HepG2 (cell line): ENCODE data around the gene EHBP1. TPM values are rescaled to one million over a fixed set of nuclear protein-coding genes. Genes with fewer than 3 reads are reported as not detected.

ENCODE experiments used
- ATAC-seq: fragments of 200-7000 bp; cut with Tn5 transposase; 3 replicates; pipeline ENCODE4 v1.9.1; 2020; ENCODE audit warnings: mild to moderate bottlenecking, moderate library complexity
- BruUV-seq: library from RNA; stranded (reverse); fragments of 400-500 nt; replicated peaks from 2 replicates; lab custom pipeline; 2021; lab: Mats Ljungman, UMichigan
- CTCF ChIA-PET: fragments of 300-600 bp; formaldehyde crosslinking; extraction: SDS; loops from one replicate; lab custom pipeline; 2021; ENCODE audit warnings: low total read pairs, inconsistent platforms, low intra/inter-chr PET ratio; lab: Yijun Ruan, JAX
- POLR2A ChIA-PET: fragments of 350-600 bp; sonication (Branson Sonifier 250); formaldehyde crosslinking; loops from one replicate; lab custom pipeline; 2020; ENCODE audit warnings: antibody characterized with exemption, inconsistent platforms; lab: Yijun Ruan, JAX
- DNase-seq: peaks from one replicate; pipeline ENCODE4 v3.0.0-alpha.2; 2015; ENCODE audit warnings: low spot score
- FAIRE-seq: peaks from 3 replicates; lab custom pipeline; 2011; peaks lifted over from hg19 to GRCh38; lab: Jason Lieb, UNC
- H2AFZ ChIP-seq: one replicate; pipeline ENCODE4 v1.6.1; 2011; ENCODE audit warnings: low read length, inconsistent platforms
- H3K27ac ChIP-seq: fragments of 300-600 bp; 3 replicates; pipeline ENCODE4 v1.8.0; 2011; ENCODE audit warnings: mixed run types, mild to moderate bottlenecking, mixed read lengths, low read length, inconsistent platforms; ENCODE audit not compliant: insufficient read depth; ENCODE audit errors: extremely low read length
- H3K27me3 ChIP-seq, 2 experiments: fragments of 200-600 bp in 1 of 2; 2 replicates in 1 of 2; 3 replicates in 1 of 2; pipeline versions ENCODE4 v1.6.0 to v1.8.0; 2011; ENCODE audit warnings: low read length in 2 of 2, mild to moderate bottlenecking in 2 of 2, moderate library complexity in 2 of 2, inconsistent platforms in 1 of 2; ENCODE audit not compliant: insufficient read depth in 2 of 2, control insufficient read depth in 1 of 2
- H3K36me3 ChIP-seq, 2 experiments: fragments of 200-600 bp in 1 of 2; replicated peaks in 1 of 2; 2 replicates in 1 of 2; 3 replicates in 1 of 2; pipeline versions ENCODE4 v1.5.1 to v1.8.0; 2011; ENCODE audit warnings: low read length in 2 of 2, inconsistent platforms in 1 of 2; ENCODE audit not compliant: insufficient read depth in 2 of 2, control insufficient read depth in 1 of 2
- H3K4me1 ChIP-seq: 2 replicates; pipeline ENCODE4 v1.5.1; 2012; ENCODE audit warnings: low read length, inconsistent platforms; ENCODE audit not compliant: insufficient read depth
- H3K4me2 ChIP-seq: 2 replicates; pipeline ENCODE4 v1.6.0; 2011; ENCODE audit warnings: low read depth, low read length, inconsistent platforms
- H3K4me3 ChIP-seq, 3 experiments: fragments of 200-600 bp in 1 of 3; sonication (generic), shearing (Covaris generic) in 1 of 3; replicated peaks in 1 of 3; 2 replicates each; pipeline ENCODE4 v1.5.1; 2011 to 2016; ENCODE audit warnings: low read length in 3 of 3, inconsistent platforms in 2 of 3, low read depth in 2 of 3, mild to moderate bottlenecking in 2 of 3, control low read depth in 1 of 3, mixed read lengths in 1 of 3; ENCODE audit not compliant: insufficient read depth in 1 of 3
- H3K79me2 ChIP-seq: one replicate; pipeline ENCODE4 v1.6.1; 2011; ENCODE audit warnings: low read length, inconsistent platforms; ENCODE audit not compliant: insufficient read depth
- H3K9ac ChIP-seq: 2 replicates; pipeline ENCODE4 v1.6.0; 2011; ENCODE audit warnings: mild to moderate bottlenecking, low read depth, low read length, inconsistent platforms; ENCODE audit not compliant: insufficient read depth
- H3K9me3 ChIP-seq: 2 replicates; pipeline ENCODE4 v1.5.1; 2012; ENCODE audit warnings: mild to moderate bottlenecking, low read length
- H4K20me1 ChIP-seq: 2 replicates; pipeline ENCODE4 v1.6.0; 2011; ENCODE audit warnings: inconsistent platforms, mild to moderate bottlenecking, low read length, moderate library complexity; ENCODE audit not compliant: insufficient read depth
- AGO2 ChIP-seq: fragments of 200-400 bp; formaldehyde crosslinking; optimal IDR thresholded peaks from 2 replicates; pipeline ENCODE3; 2017; ENCODE audit warnings: mild to moderate bottlenecking, low read depth, low read length, moderate library complexity
- HOXA3 ChIP-seq: sonication (generic); formaldehyde crosslinking; IDR thresholded peaks from 2 replicates; pipeline ENCODE4 v1.5.0; 2020; ENCODE audit warnings: missing genetic modification reagents
- RBFOX2 ChIP-seq: fragments of 200-400 bp; formaldehyde crosslinking; IDR thresholded peaks from 2 replicates; pipeline ENCODE4 v1.6.1; 2017; ENCODE audit warnings: low read depth, mild to moderate bottlenecking, low read length
- SIN3B ChIP-seq: fragments of 150-350 bp; IDR thresholded peaks from 2 replicates; pipeline ENCODE4 v1.6.1; 2014; ENCODE audit warnings: low read length
- ZBTB33 ChIP-seq: sonication (generic); formaldehyde crosslinking; IDR thresholded peaks from 2 replicates; pipeline ENCODE4 v1.4.0; 2020; ENCODE audit warnings: missing genetic modification reagents
- ZBTB8A ChIP-seq: sonication (generic); formaldehyde crosslinking; IDR thresholded peaks from 2 replicates; pipeline ENCODE4 v1.4.0; 2020; ENCODE audit warnings: mild to moderate bottlenecking, low read depth, missing genetic modification reagents, borderline replicate concordance
- ZMYM4 ChIP-seq: sonication (generic); formaldehyde crosslinking; IDR thresholded peaks from 2 replicates; pipeline ENCODE4 v1.8.1; 2023; ENCODE audit warnings: mild to moderate bottlenecking, missing genetic modification reagents
- ZNF296 ChIP-seq: sonication (generic); formaldehyde crosslinking; conservative IDR thresholded peaks from 2 replicates; pipeline ENCODE4 v1.5.0; 2020; ENCODE audit warnings: mild to moderate bottlenecking, missing genetic modification reagents
- WGBS: methylation state at CpG from one replicate; pipeline ENCODE4 v1.1.6; 2017; ENCODE audit warnings: low lambda C conversion rate; 5-methylcytosine and 5-hydroxymethylcytosine counted together
- in situ Hi-C: cut with HindIII; loops from 2 replicates; pipeline ENCODE4 v1.10.0; 2017; ENCODE audit warnings: low pct_unique_long_range_greater_than_20kb; ENCODE audit not compliant: extremely low pct_ligation_motif_present
- intact Hi-C: fragments of 100-400 bp; cut with micrococcal nuclease; formaldehyde crosslinking; loops from one replicate; pipeline ENCODE4 v1.10.0; 2022; ENCODE audit not compliant: unreplicated experiment
- polyA plus RNA-seq, 8 experiments: library from polyadenylated mRNA; depleted of rRNA in 3 of 8; stranded (reverse) in 7 of 8; unstranded in 1 of 8; fragments of >200 nt; fragmentation: Illumina TruSeq in 4 of 8; extraction: Trizol in 4 of 8; gene quantifications; 2 replicates each; pipeline versions ENCODE4 v1.2.1 to v1.2.3, GENCODE V29; 2011 to 2016; ENCODE audit warnings: low read depth in 4 of 8, missing spikeins in 1 of 8, mixed read lengths in 1 of 8; ENCODE audit not compliant: insufficient read depth in 1 of 8
- total RNA-seq, 5 experiments: library from RNA; depleted of rRNA; stranded (reverse); fragments of >200 nt; fragmentation: Illumina TruSeq; extraction: Trizol; gene quantifications; 2 replicates each; pipeline ENCODE4 v1.2.3, GENCODE V29; 2016; ENCODE audit warnings: low read depth in 1 of 5
- TF ChIP-seq, protein P1 (sequence below): sonication (generic); formaldehyde crosslinking; IDR thresholded peaks from 2 replicates; pipeline ENCODE4 v1.4.0; 2020; ENCODE audit warnings: low read depth, mild to moderate bottlenecking, missing genetic modification reagents

The EHBP1 gene
- total and polyA plus RNA-seq, 2 of the 13 experiments (the other 11 are each of a cell fraction or from before 2014, with no cell fraction given), result 93.5 to 146 TPM

DNA sequence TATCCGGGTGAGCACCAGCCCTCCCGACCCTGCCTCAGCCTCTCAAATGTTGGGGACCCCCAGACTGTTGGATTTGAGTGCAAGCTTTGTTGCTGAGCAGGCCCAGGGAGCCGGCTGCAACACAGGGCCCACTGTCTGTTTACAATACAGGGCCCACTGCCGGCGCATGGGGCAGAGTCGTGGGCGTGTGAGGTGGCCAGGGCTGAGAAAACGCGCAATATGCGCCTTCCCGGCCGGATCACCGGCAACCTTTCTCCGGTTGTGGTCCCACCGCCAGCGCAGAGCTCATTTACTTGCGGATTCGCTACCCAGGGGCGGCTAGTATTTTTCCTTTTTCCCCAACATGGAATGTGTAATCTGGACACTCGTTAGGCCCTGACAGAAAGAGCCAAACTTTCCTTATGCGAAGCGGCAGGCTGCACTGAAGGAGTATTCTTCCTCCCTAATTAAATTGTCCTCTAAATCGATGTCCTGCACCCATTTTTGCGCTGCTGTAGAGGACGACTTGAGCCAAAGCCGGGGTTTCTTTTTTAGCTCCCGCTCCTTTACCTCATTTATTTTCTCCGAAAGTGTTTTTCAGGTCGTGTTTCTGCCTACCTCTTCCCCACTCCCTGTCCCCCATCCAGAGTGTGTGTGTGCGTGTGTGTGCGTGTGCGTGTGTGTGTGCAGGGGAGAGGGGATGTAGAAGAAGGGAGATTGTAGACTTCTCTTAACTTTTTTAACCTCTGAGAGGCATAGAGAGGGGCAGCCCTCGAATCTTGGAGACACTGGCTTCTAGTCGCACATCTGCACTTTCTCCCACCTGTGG lies 347.8 kb downstream of the EHBP1 start:
- BruUV-seq, result TSS peak; percentile 23
- Histone ChIP-seq H3K27ac (no peak overlapping the region), H3K79me2 (peaks cover 8% of the 10 kb centered on the region), H2AFZ (no peak overlapping the region), H3K4me1 (peaks cover 30% of the 10 kb centered on the region), H3K4me3 (no peak overlapping the region), H3K36me3 (peaks cover 20 to 52% of the 10 kb centered on the region in 2 experiments), H3K4me2 (no peak overlapping the region), H3K27me3 (no peaks in the 10 kb centered on the region; a peak in 1 of 5 replicates), H3K9ac (no peak overlapping the region), H4K20me1 (no peaks in the 10 kb centered on the region), H3K9me3 (no peaks in the 10 kb centered on the region)
- no peak for DNase-seq
- ChIA-PET POLR2A (no interaction called here), CTCF (no interaction called here)
- in situ Hi-C loops (loop anchor here (25.0 kb wide), 1 partner anchor 641 kb away; no protein-coding TSS in a partner anchor), intact Hi-C loops (no loop called here)
- no peak for ATAC-seq
- no peak for FAIRE-seq
- TF ChIP-seq ZMYM4 (peak; percentile 34; the same call in 1 of the 2 replicates), ZBTB8A (CRISPR knock-in tag) (no peak)
- 97% methylated on average over 34 of the region's 34 CpGs for WGBS

DNA sequence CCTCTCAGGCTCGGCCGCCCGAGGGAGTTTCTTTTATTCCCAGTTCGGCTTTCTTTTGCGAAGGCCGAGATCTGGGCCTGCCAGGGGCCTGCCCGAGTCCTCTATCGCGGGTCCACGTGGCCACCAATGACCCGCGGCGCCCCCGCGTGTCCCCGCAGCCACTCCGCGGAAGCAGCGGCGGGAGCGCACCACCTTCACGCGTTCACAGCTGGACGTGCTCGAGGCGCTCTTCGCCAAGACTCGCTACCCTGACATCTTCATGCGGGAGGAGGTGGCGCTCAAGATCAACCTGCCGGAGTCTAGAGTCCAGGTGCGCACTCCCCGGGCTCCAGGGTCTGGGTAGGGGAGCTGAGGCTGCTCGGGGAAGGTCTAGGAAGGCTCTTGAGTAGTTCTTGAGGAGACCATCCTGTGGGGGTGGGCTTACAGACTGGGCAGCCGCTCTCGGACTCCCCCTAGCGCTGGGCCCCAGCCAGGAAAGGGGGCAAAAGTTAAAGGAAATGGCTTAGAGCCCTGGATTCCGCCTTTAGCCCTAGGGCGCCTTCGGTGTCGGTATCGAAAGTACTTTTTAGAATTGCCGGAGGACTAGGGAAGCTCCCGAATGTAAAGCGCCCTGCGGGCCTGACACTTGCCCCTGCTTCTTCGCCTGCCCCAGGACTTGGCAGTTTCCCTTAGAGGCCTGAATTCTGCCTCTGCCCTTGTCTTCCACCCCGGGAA lies 348.5 kb downstream of the EHBP1 start:
- TF ChIP-seq ZNF296 (CRISPR knock-in tag) (no peak), SIN3B (no peak), ZBTB33 (CRISPR knock-in tag) (peak; percentile 58), HOXA3 (CRISPR knock-in tag) (peak; percentile 21; the same call in 1 of the 2 replicates), RBFOX2 (peak; percentile 56), AGO2 (peak; percentile 78)
- TF ChIP-seq, protein P1, sequence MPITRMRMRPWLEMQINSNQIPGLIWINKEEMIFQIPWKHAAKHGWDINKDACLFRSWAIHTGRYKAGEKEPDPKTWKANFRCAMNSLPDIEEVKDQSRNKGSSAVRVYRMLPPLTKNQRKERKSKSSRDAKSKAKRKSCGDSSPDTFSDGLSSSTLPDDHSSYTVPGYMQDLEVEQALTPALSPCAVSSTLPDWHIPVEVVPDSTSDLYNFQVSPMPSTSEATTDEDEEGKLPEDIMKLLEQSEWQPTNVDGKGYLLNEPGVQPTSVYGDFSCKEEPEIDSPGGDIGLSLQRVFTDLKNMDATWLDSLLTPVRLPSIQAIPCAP (CRISPR knock-in tag), result no peak
- intact Hi-C loops (no loop called here), in situ Hi-C loops (loop anchor here (25.0 kb wide), 1 partner anchor 642 kb away; no protein-coding TSS in a partner anchor)
- Histone ChIP-seq H3K27me3 (no peaks in the 10 kb centered on the region; a peak in 1 of 5 replicates), H3K4me2 (no peak overlapping the region), H3K4me1 (peaks cover 25% of the 10 kb centered on the region), H3K9ac (no peak overlapping the region), H3K79me2 (peaks cover 8% of the 10 kb centered on the region), H2AFZ (no peak overlapping the region), H3K4me3 (no peak overlapping the region), H3K27ac (no peak overlapping the region), H3K9me3 (no peaks in the 10 kb centered on the region), H3K36me3 (peaks cover 20 to 52% of the 10 kb centered on the region in 2 experiments), H4K20me1 (no peaks in the 10 kb centered on the region)
- ATAC-seq (no peak), DNase-seq (no peak), FAIRE-seq (no peak)
- BruUV-seq, result no TSS peak
- WGBS, result 98% methylated on average over 48 of the region's 48 CpGs
- POLR2A ChIA-PET, result no interaction called here
- CTCF ChIA-PET, result no interaction called here
